Astrocyte (in vitro differentiated cells and primary cell): ENCODE data around the gene KIF19. TPM values are rescaled to one million over a fixed set of nuclear protein-coding genes. Genes with fewer than 3 reads are reported as not detected.

Experiments
- DNase-seq: peaks from one replicate; pipeline ENCODE4 v3.0.0-alpha.2; 2010; ENCODE audit warnings: low read depth
- FAIRE-seq: peaks from 2 replicates; lab custom pipeline; 2011; peaks lifted over from hg19 to GRCh38; lab: Jason Lieb, UNC
- H2AFZ ChIP-seq: 2 replicates; pipeline ENCODE4 v1.6.0; 2012; ENCODE audit warnings: low read depth, low read length, inconsistent platforms
- H3K27ac ChIP-seq: 2 replicates; pipeline ENCODE4 v1.5.1; 2011; ENCODE audit warnings: low read depth, low read length, inconsistent platforms
- H3K27me3 ChIP-seq: 2 replicates; pipeline ENCODE4 v1.6.0; 2011; ENCODE audit warnings: low read length, inconsistent platforms; ENCODE audit not compliant: insufficient read depth
- H3K36me3 ChIP-seq: 2 replicates; pipeline ENCODE4 v1.5.1; 2011; ENCODE audit warnings: low read length, inconsistent platforms; ENCODE audit not compliant: insufficient read depth
- H3K4me1 ChIP-seq: 2 replicates; pipeline ENCODE4 v1.5.1; 2011; ENCODE audit warnings: low read length, inconsistent platforms; ENCODE audit not compliant: insufficient read depth
- H3K4me2 ChIP-seq: 2 replicates; pipeline ENCODE4 v1.6.0; 2012; ENCODE audit warnings: low read length, inconsistent platforms
- H3K4me3 ChIP-seq: 2 replicates; pipeline ENCODE4 v1.5.1; 2011; ENCODE audit warnings: low read depth, mild to moderate bottlenecking, low read length, inconsistent platforms; ENCODE audit not compliant: insufficient read depth
- H3K79me2 ChIP-seq: 2 replicates; pipeline ENCODE4 v1.6.0; 2012; ENCODE audit warnings: mild to moderate bottlenecking, low read length, inconsistent platforms; ENCODE audit not compliant: insufficient read depth
- H3K9ac ChIP-seq: 2 replicates; pipeline ENCODE4 v1.6.0; 2012; ENCODE audit warnings: mild to moderate bottlenecking, low read length, inconsistent platforms
- H3K9me3 ChIP-seq: 2 replicates; pipeline ENCODE4 v1.5.1; 2012; ENCODE audit warnings: low read depth, mild to moderate bottlenecking, low read length, inconsistent platforms; ENCODE audit not compliant: insufficient read depth
- H4K20me1 ChIP-seq: 2 replicates; pipeline ENCODE4 v1.6.0; 2012; ENCODE audit warnings: low read length, inconsistent platforms; ENCODE audit not compliant: insufficient read depth
- H3K27ac Mint-ChIP-seq: one replicate; pipeline ENCODE4 v1.8.0; 2021; ENCODE audit warnings: mild to moderate bottlenecking, mixed read lengths; ENCODE audit not compliant: unreplicated experiment
- H3K27me3 Mint-ChIP-seq: one replicate; pipeline ENCODE4 v1.8.0; 2021; ENCODE audit warnings: low read depth, mixed read lengths; ENCODE audit not compliant: unreplicated experiment
- H3K36me3 Mint-ChIP-seq: one replicate; pipeline ENCODE4 v1.8.0; 2021; ENCODE audit warnings: low read depth, mixed read lengths; ENCODE audit not compliant: unreplicated experiment
- H3K4me1 Mint-ChIP-seq: one replicate; pipeline ENCODE4 v1.8.0; 2021; ENCODE audit warnings: low read depth, mixed read lengths; ENCODE audit not compliant: unreplicated experiment
- H3K4me3 Mint-ChIP-seq: one replicate; pipeline ENCODE4 v1.8.0; 2021; ENCODE audit warnings: mild to moderate bottlenecking, moderate library complexity, mixed read lengths; ENCODE audit not compliant: unreplicated experiment
- H3K9me3 Mint-ChIP-seq: one replicate; pipeline ENCODE4 v1.8.0; 2021; ENCODE audit warnings: mild to moderate bottlenecking, mixed read lengths; ENCODE audit not compliant: unreplicated experiment
- EZH2 ChIP-seq: IDR thresholded peaks from 2 replicates; pipeline ENCODE4 v1.6.1; 2012; ENCODE audit warnings: mild to moderate bottlenecking, low read length, inconsistent platforms; ENCODE audit not compliant: insufficient read depth
- total RNA-seq: library from RNA; stranded (reverse); gene quantifications from 2 replicates; pipeline ENCODE4 v1.2.1, GENCODE V29; 2021
- TF ChIP-seq, protein P1 (sequence below): IDR thresholded peaks from 2 replicates; pipeline ENCODE4 v1.5.1; 2011; ENCODE audit warnings: low read depth, mild to moderate bottlenecking, inconsistent platforms, low read length, moderate library complexity; ENCODE audit not compliant: insufficient read depth

The KIF19 gene
- total RNA-seq, 1 donor from 2014 or later, result not detected

DNA sequence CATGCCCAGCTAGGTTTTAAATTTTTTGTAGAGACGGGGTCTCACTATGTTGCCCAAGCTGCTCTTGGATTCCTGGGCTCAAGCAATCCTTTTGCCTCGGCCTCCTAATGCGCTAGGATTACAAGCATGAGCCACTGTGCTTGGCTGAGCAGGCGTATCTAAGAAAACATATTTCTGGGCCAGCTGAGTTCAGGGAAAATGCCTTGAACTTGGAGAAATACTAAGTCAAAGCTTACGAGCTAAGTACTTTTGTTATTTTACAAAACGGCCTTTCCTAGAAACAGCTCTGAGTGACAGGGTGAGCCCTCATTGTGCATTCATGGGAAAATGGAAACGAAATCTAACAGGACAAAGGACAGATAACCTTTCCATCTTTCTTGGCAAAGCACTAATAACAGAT lies 27.2 kb upstream of the KIF19 start:
- Histone ChIP-seq H3K4me3 (no peak overlapping the region), H3K9ac (no peak overlapping the region), H3K9me3 (no peaks in the 10 kb centered on the region), H3K27ac (no peak overlapping the region), H3K4me1 (no peaks in the 10 kb centered on the region), H2AFZ (no peak overlapping the region), H3K36me3 (no peaks in the 10 kb centered on the region), H3K27me3 (no peaks in the 10 kb centered on the region), H3K79me2 (no peaks in the 10 kb centered on the region), H4K20me1 (no peaks in the 10 kb centered on the region), H3K4me2 (no peak overlapping the region)
- TF ChIP-seq, protein P1, sequence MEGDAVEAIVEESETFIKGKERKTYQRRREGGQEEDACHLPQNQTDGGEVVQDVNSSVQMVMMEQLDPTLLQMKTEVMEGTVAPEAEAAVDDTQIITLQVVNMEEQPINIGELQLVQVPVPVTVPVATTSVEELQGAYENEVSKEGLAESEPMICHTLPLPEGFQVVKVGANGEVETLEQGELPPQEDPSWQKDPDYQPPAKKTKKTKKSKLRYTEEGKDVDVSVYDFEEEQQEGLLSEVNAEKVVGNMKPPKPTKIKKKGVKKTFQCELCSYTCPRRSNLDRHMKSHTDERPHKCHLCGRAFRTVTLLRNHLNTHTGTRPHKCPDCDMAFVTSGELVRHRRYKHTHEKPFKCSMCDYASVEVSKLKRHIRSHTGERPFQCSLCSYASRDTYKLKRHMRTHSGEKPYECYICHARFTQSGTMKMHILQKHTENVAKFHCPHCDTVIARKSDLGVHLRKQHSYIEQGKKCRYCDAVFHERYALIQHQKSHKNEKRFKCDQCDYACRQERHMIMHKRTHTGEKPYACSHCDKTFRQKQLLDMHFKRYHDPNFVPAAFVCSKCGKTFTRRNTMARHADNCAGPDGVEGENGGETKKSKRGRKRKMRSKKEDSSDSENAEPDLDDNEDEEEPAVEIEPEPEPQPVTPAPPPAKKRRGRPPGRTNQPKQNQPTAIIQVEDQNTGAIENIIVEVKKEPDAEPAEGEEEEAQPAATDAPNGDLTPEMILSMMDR, result no peak
- no peak for TF ChIP-seq EZH2
- Mint-ChIP-seq H3K9me3 (no peaks in the 10 kb centered on the region), H3K27ac (no peak overlapping the region), H3K4me3 (no peak overlapping the region), H3K36me3 (no peaks in the 10 kb centered on the region), H3K27me3 (peaks cover 20% of the 10 kb centered on the region), H3K4me1 (peaks cover 8% of the 10 kb centered on the region)
- DNase-seq (no peak), FAIRE-seq (no peak)

DNA sequence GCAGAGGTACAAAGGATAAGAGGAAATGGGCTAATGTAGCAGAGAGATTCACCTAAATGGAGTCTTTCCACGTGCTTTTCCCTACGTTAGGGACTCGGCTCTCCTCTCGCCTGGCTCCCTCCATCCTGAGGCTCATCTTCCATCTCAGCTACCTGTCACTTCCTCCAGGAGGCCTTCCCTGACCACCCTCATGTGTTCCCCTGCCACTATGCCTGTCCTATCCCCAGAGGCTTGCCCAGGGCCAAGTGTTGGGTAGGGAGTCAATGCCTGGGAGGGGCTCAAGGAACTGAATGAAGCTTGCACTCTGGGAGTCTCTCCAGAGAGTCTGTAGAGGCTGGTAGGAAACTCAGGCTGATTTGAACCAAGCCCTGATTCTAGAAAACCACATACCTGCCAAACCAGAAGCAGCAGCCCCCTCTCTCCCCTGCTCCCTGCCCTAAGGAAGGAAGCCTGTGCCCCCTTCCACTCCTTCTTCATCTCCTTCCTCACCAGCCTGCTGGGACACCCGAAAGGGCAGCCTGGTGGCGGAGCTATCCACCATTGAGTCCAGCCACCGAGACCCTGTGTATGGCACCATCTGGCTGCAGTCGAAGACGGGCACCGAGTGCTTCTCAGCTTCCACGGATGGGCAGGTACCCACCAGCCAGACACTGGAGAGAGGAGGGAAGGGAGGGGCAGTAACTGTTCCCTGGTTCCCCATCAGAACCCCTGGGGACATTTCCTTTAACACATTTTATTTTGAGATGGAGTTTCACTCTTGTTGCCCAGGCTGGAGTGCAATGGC lies 26.6 kb upstream of the KIF19 start:
- no peaks in the 10 kb centered on the region for H3K27me3 ChIP-seq
- no peak for FAIRE-seq
- no peak overlapping the region for H3K27ac ChIP-seq
- H3K4me1 ChIP-seq, result no peaks in the 10 kb centered on the region
- Mint-ChIP-seq H3K36me3 (no peaks in the 10 kb centered on the region), H3K4me1 (peaks cover 8% of the 10 kb centered on the region), H3K27me3 (peaks cover 20% of the 10 kb centered on the region), H3K9me3 (no peaks in the 10 kb centered on the region), H3K27ac (no peak overlapping the region), H3K4me3 (no peak overlapping the region)
- no peak overlapping the region for H2AFZ ChIP-seq
- no peaks in the 10 kb centered on the region for H4K20me1 ChIP-seq
- no peak overlapping the region for H3K9ac ChIP-seq
- no peak for TF ChIP-seq EZH2
- TF ChIP-seq, protein P1, result no peak
- H3K9me3 ChIP-seq, result no peaks in the 10 kb centered on the region
- no peaks in the 10 kb centered on the region for H3K36me3 ChIP-seq
- H3K4me3 ChIP-seq, result no peak overlapping the region
- no peak overlapping the region for H3K4me2 ChIP-seq
- no peaks in the 10 kb centered on the region for H3K79me2 ChIP-seq
- no peak for DNase-seq

DNA sequence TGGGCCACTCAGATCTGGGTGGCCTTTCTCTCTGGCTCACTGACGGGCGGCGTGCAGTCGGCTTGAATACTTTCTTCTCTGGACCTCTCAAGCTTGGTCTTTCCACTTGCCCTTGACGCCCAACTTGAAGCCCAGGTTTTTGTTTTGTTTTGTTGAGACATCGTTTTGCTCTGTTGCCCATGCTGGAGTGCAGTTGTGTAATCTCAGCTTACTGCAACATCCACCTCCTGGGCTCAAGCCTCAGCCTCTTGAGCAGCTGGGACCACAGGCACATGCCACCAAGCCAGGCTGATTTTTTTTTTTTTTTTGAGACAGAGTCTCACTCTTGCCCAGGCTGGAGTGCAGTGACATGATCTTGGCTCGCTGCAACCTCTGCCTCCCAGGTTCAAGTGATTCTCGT lies 22.7 kb upstream of the KIF19 start:
- Mint-ChIP-seq H3K4me3 (no peak overlapping the region), H3K4me1 (no peaks in the 10 kb centered on the region)

More for the DNA sequence above, 22.7 kb upstream of the KIF19 start:
- no peaks in the 10 kb centered on the region for H3K36me3 Mint-ChIP-seq
- Histone ChIP-seq H3K4me2 (no peak overlapping the region), H3K36me3 (no peaks in the 10 kb centered on the region), H2AFZ (no peak overlapping the region), H3K4me3 (no peak overlapping the region), H3K27me3 (no peaks in the 10 kb centered on the region), H3K4me1 (no peaks in the 10 kb centered on the region), H3K79me2 (no peaks in the 10 kb centered on the region), H4K20me1 (no peaks in the 10 kb centered on the region), H3K9me3 (no peaks in the 10 kb centered on the region), H3K9ac (no peak overlapping the region), H3K27ac (no peak overlapping the region)
- no peak for FAIRE-seq
- no peak overlapping the region for H3K27ac Mint-ChIP-seq
- H3K27me3 Mint-ChIP-seq, result peaks cover 23% of the 10 kb centered on the region
- no peak for DNase-seq
- no peaks in the 10 kb centered on the region for H3K9me3 Mint-ChIP-seq
- TF ChIP-seq EZH2, result no peak
- TF ChIP-seq, protein P1, result no peak
